Epithelial cell of esophagus (primary cell): ENCODE data around the gene ANKMY2.

ENCODE experiments used
- DNase-seq: peaks from one replicate; pipeline ENCODE4 v3.0.0; 2010; ENCODE audit warnings: low read depth
- H3K4me3 ChIP-seq: 2 replicates; pipeline ENCODE4 v1.5.1; 2011; ENCODE audit warnings: mild to moderate bottlenecking, low read length, control low read depth
- CTCF ChIP-seq: IDR thresholded peaks from 2 replicates; pipeline ENCODE4 v1.5.1; 2011; ENCODE audit warnings: low read depth, mild to moderate bottlenecking, low read length, control low read depth, inconsistent platforms; ENCODE audit not compliant: insufficient read depth; ENCODE audit errors: missing control alignments

The ANKMY2 gene

GRCh38 chr7:16645593-16646471 lies at the start of gene ANKMY2, which contains the start of gene BZW2:
TSS of gene ANKMY2 (minus strand) at chr7:16645754. CDS start at chr7:16645573, 181 bp downstream.
TSS of gene BZW2 (plus strand) at chr7:16646181. CDS start at chr7:16665444, 19,263 bp downstream.
- peak; percentile 98 for DNase-seq
- peak within 1 kb of the TSS; percentile 86 for H3K4me3 ChIP-seq
- TF ChIP-seq CTCF = no peak

- no peak for DNase-seq
These were observed 49.3 kb upstream of the ANKMY2 start for GRCh38 chr7:16694806-16695205.

GRCh38 chr7:16693601-16694318 lies 48.2 kb upstream of the ANKMY2 start:
- no peak overlapping the region for H3K4me3 ChIP-seq
- DNase-seq = no peak
- no peak for TF ChIP-seq CTCF

More at GRCh38 chr7:16694806-16695205, 49.3 kb upstream of the ANKMY2 start:
- TF ChIP-seq CTCF = no peak
- no peak overlapping the region for H3K4me3 ChIP-seq

- no peak for DNase-seq
- no peak overlapping the region for H3K4me3 ChIP-seq
- no peak for TF ChIP-seq CTCF
These were observed 45.7 kb upstream of the ANKMY2 start for GRCh38 chr7:16691241-16691640.

GRCh38 chr7:16688249-16688648 lies 42.7 kb upstream of the ANKMY2 start:
- DNase-seq = peak; percentile 63

GRCh38 chr7:16685535-16685934 lies 40.0 kb upstream of the ANKMY2 start:
- H3K4me3 ChIP-seq = no peak overlapping the region
- TF ChIP-seq CTCF = no peak
- DNase-seq = no peak

More at GRCh38 chr7:16688249-16688648, 42.7 kb upstream of the ANKMY2 start:
- no peak overlapping the region for H3K4me3 ChIP-seq
- TF ChIP-seq CTCF = no peak
